ENCODE measurements around the gene ZNF428. TPM values are rescaled to one million over a fixed set of nuclear protein-coding genes. Genes with fewer than 3 reads are reported as not detected.

ZNF428 gene, protein sequence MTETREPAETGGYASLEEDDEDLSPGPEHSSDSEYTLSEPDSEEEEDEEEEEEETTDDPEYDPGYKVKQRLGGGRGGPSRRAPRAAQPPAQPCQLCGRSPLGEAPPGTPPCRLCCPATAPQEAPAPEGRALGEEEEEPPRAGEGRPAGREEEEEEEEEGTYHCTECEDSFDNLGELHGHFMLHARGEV
- total RNA-seq (44.3 TPM), polyA plus RNA-seq (ENCODE audit: insufficient read depth, low read depth, low replicate concordance) (95.4 TPM)
- long read RNA-seq, donor 1, transcript ZNF428-201 (3 exons, 1,412 nt), result major isoform, 72 of 94 reads
- long read RNA-seq, donor 1, partial matches to known transcripts, result 19 of 94 reads
- long read RNA-seq, donor 1, other reads (novel, unspliced or antisense), result 0 of 94 reads
- long read RNA-seq, donor 2, transcript ZNF428-201 (3 exons, 1,412 nt), result major isoform, 58 of 69 reads
- long read RNA-seq, donor 2, partial matches to known transcripts, result 10 of 69 reads
- long read RNA-seq, donor 2, other reads (novel, unspliced or antisense), result 0 of 69 reads
- long read RNA-seq, donor 3, transcript ZNF428-201 (3 exons, 1,412 nt), result major isoform, 78 of 100 reads
- long read RNA-seq, donor 3, partial matches to known transcripts, result 18 of 100 reads
- long read RNA-seq, donor 3, other reads (novel, unspliced or antisense), result 0 of 100 reads
- long read RNA-seq, donor 4, transcript ZNF428-201 (3 exons, 1,412 nt), result major isoform, 56 of 71 reads
- long read RNA-seq, donor 4, partial matches to known transcripts, result 15 of 71 reads
- long read RNA-seq, donor 4, other reads (novel, unspliced or antisense), result 0 of 71 reads
- long read RNA-seq, donor 5, partial matches to known transcripts, result 0 of 5 reads
- long read RNA-seq, donor 5, other reads (novel, unspliced or antisense), result 0 of 5 reads
- long read RNA-seq, donor 6, transcript ZNF428-201 (3 exons, 1,412 nt), result major isoform, 56 of 73 reads
- long read RNA-seq, donor 6, partial matches to known transcripts, result 16 of 73 reads
- long read RNA-seq, donor 6, other reads (novel, unspliced or antisense), result 0 of 73 reads
- long read RNA-seq, donor 7, transcript ZNF428-201 (3 exons, 1,412 nt), result major isoform, 25 of 44 reads
- long read RNA-seq, donor 7, partial matches to known transcripts, result 0 of 44 reads
- long read RNA-seq, donor 7, other reads (novel, unspliced or antisense), result 19 of 44 reads
- long read RNA-seq, donor 8, transcript ZNF428-201 (3 exons, 1,412 nt), result major isoform, 74 of 91 reads
- long read RNA-seq, donor 8, partial matches to known transcripts, result 13 of 91 reads
- long read RNA-seq, donor 8, other reads (novel, unspliced or antisense), result 0 of 91 reads
- long read RNA-seq, donor 9, transcript ZNF428-201 (3 exons, 1,412 nt), result major isoform, 56 of 70 reads
- long read RNA-seq, donor 9, partial matches to known transcripts, result 9 of 70 reads
- long read RNA-seq, donor 9, other reads (novel, unspliced or antisense), result 0 of 70 reads
- long read RNA-seq, donor 10, transcript ZNF428-201 (3 exons, 1,412 nt), result major isoform, 41 of 139 reads
- long read RNA-seq, donor 10, partial matches to known transcripts, result 96 of 139 reads
- long read RNA-seq, donor 10, other reads (novel, unspliced or antisense), result 0 of 139 reads

- FAIRE-seq (no peak), DNase-seq (peak; percentile 92 to 98 (median 96))
- peak within 1 kb of the TSS; percentile 83 to 98 (median 91) for H3K9ac ChIP-seq (ENCODE audit: low read length in 3 of 3)
- no peaks in the 10 kb centered on the region for H3K9me3 ChIP-seq (ENCODE audit: control insufficient read depth in 2 of 3, insufficient read depth in 1 of 3, low read length in 3 of 3)
- H3K36me3 ChIP-seq (ENCODE audit: control insufficient read depth in 2 of 3, insufficient read depth in 3 of 3, low read length in 3 of 3), result no peaks in the 10 kb centered on the region
- intact Hi-C loops (cut with DNase I), result no loop called here
- peak within 1 kb of the TSS; percentile 93 to 95 for H3K27ac ChIP-seq (ENCODE audit: low read depth in 2 of 2, low read length in 2 of 2)
- no peaks in the 10 kb centered on the region for H3K27me3 ChIP-seq (ENCODE audit: control insufficient read depth, insufficient read depth, low read length)
- H3K4me3 ChIP-seq (ENCODE audit: low read length in 3 of 3), result peak within 1 kb of the TSS; percentile 92 to 97 (median 92)
- H3K4me1 ChIP-seq (ENCODE audit: control insufficient read depth in 2 of 3, insufficient read depth in 2 of 3, low read depth in 1 of 3, low read length in 3 of 3), result peaks cover 0 to 7% (median 0%) of the 10 kb centered on the region in 3 donors
- TF ChIP-seq CTCF (IDR thresholded peaks at IDR 0.05; ENCODE audit: borderline replicate concordance, extremely low read depth, insufficient read depth), result no peak
Observed at GRCh38 chr19:43619262-43620060, at the start of gene ZNF428. Gene ZNF428 (minus strand): TSS chr19:43619629. CDS start chr19:43614304, 5,325 bp downstream.

DNA sequence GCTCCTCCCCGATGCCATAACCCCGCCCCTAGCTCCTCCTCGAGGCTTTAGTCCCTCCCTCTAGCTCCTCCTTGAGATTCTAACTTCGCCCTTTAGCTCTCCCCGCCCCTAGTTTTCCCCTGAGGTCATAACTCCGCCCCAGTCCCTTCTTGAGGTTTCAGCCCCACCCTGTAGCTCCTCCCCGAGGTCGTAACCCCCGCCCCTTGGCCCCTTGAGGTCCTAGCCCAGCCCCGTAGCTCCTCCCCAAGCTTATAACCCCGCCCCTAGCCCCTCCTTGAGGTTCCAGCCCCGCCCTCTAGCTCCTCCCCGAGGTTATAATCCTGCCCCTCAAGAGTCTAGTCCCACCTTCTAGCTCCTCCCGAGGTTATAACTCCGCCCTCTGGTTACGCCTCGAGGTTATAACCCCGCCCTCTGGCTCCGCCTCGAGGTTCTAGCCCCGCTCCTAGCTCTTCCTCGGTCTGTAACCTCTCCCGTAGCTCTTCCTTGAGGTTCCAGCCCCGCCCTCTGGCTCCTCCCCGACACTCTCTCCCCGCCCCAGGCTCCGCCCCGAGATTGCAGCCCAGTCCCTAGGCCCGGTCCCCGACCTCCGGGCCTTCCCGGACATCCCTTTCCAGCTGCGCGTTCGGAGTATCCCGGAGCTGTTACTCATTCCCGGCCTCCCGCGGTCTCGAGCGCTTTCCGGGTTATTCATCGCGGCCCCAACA lies 49.1 kb upstream of the ZNF428 start:
- FAIRE-seq (peak; percentile 88), DNase-seq (peak; percentile 98 to 100 (median 98))
- Histone ChIP-seq H3K9me3 (ENCODE audit: control insufficient read depth in 2 of 3, insufficient read depth in 1 of 3, low read length in 3 of 3) (no peaks in the 10 kb centered on the region), H3K9ac (ENCODE audit: low read length in 3 of 3) (peak overlapping the region in 1 of 3 donors; percentile 64), H3K27me3 (ENCODE audit: control insufficient read depth, insufficient read depth, low read length) (no peaks in the 10 kb centered on the region), H3K4me1 (ENCODE audit: control insufficient read depth in 2 of 3, insufficient read depth in 2 of 3, low read depth in 1 of 3, low read length in 3 of 3) (peaks cover 0 to 9% (median 4%) of the 10 kb centered on the region in 3 donors), H3K27ac (ENCODE audit: low read depth in 2 of 2, low read length in 2 of 2) (peak overlapping the region; percentile 68 to 76), H3K36me3 (ENCODE audit: control insufficient read depth in 2 of 3, insufficient read depth in 3 of 3, low read length in 3 of 3) (no peaks in the 10 kb centered on the region), H3K4me3 (ENCODE audit: low read length in 3 of 3) (peak overlapping the region; percentile 7 to 65 (median 63))
- intact Hi-C loops (cut with DNase I), result no loop called here
- no peak for TF ChIP-seq CTCF (IDR thresholded peaks at IDR 0.05; ENCODE audit: borderline replicate concordance, extremely low read depth, insufficient read depth)

Data from kidney (tissue), 22 donors.